Measurements from ENCODE around the gene BCAS1.

BCAS1 gene

GRCh38 chr20:53918020-53918311 lies 152.4 kb downstream of the BCAS1 start:
- no peak for ATAC-seq

GRCh38 chr20:53917145-53918019 lies 153.0 kb downstream of the BCAS1 start:
- peak; percentile 49 for ATAC-seq
- TF ChIP-seq PPARA (CRISPR knock-in tag; IDR thresholded peaks at IDR 0.05; ENCODE audit: borderline replicate concordance) (no peak), CREB5 (CRISPR knock-in tag; IDR thresholded peaks at IDR 0.05; ENCODE audit: low read depth) (peak; percentile 50; the same call in 1 of the 2 replicates), ARNTL (CRISPR knock-in tag; IDR thresholded peaks at IDR 0.05; ENCODE audit: borderline replicate concordance, low read depth) (no peak), OSR1 (CRISPR knock-in tag; IDR thresholded peaks at IDR 0.05) (no peak), SNAI2 (CRISPR knock-in tag; IDR thresholded peaks at IDR 0.05) (no peak), RARB (CRISPR knock-in tag; IDR thresholded peaks at IDR 0.05) (no peak), TCF4 (CRISPR knock-in tag; IDR thresholded peaks at IDR 0.05; ENCODE audit: borderline replicate concordance) (peak; percentile 91), ZNF70 (CRISPR knock-in tag; IDR thresholded peaks at IDR 0.05) (no peak), TSHZ2 (CRISPR knock-in tag; IDR thresholded peaks at IDR 0.05) (peak; percentile 74; the same call in 1 of the 2 replicates), PATZ1 (CRISPR knock-in tag; IDR thresholded peaks at IDR 0.05; ENCODE audit: borderline replicate concordance) (no peak), ZFP30 (CRISPR knock-in tag; IDR thresholded peaks at IDR 0.05) (no peak), ZNF8 (CRISPR knock-in tag; IDR thresholded peaks at IDR 0.05) (no peak), ISL1 (CRISPR knock-in tag; IDR thresholded peaks at IDR 0.05) (peak; percentile 70), TOX (CRISPR knock-in tag; IDR thresholded peaks at IDR 0.05; ENCODE audit: borderline replicate concordance) (no peak), BACH2 (CRISPR knock-in tag; IDR thresholded peaks at IDR 0.05; ENCODE audit: borderline replicate concordance) (0 out of 2 replicates have a peak, but pooled peaks have one; percentile 24), ZFP3 (CRISPR knock-in tag; IDR thresholded peaks at IDR 0.05) (0 out of 2 replicates have a peak, but pooled peaks have one; percentile 34), ZNF565 (CRISPR knock-in tag; conservative IDR thresholded peaks at IDR 0.05; ENCODE audit: low read depth) (no peak), ESRRG (CRISPR knock-in tag; IDR thresholded peaks at IDR 0.05) (no peak)

More at GRCh38 chr20:53918020-53918311, 152.4 kb downstream of the BCAS1 start:
- TF ChIP-seq TOX (CRISPR knock-in tag; IDR thresholded peaks at IDR 0.05; ENCODE audit: borderline replicate concordance) (no peak), ARNTL (CRISPR knock-in tag; IDR thresholded peaks at IDR 0.05; ENCODE audit: borderline replicate concordance, low read depth) (no peak), PATZ1 (CRISPR knock-in tag; IDR thresholded peaks at IDR 0.05; ENCODE audit: borderline replicate concordance) (no peak), ESRRG (CRISPR knock-in tag; IDR thresholded peaks at IDR 0.05) (no peak), POU6F1 (CRISPR knock-in tag; IDR thresholded peaks at IDR 0.05; ENCODE audit: borderline replicate concordance, low read depth) (no peak), BACH2 (CRISPR knock-in tag; IDR thresholded peaks at IDR 0.05; ENCODE audit: borderline replicate concordance) (no peak), ZFP3 (CRISPR knock-in tag; IDR thresholded peaks at IDR 0.05) (no peak), GLIS3 (CRISPR knock-in tag; IDR thresholded peaks at IDR 0.05) (no peak), ZNF8 (CRISPR knock-in tag; IDR thresholded peaks at IDR 0.05) (no peak; the same call in 1 of the 2 replicates), ZC3H10 (CRISPR knock-in tag; IDR thresholded peaks at IDR 0.05) (no peak), CREB5 (CRISPR knock-in tag; IDR thresholded peaks at IDR 0.05; ENCODE audit: low read depth) (no peak), ISL1 (CRISPR knock-in tag; IDR thresholded peaks at IDR 0.05) (no peak; the same call in 1 of the 2 replicates), ZFP30 (CRISPR knock-in tag; IDR thresholded peaks at IDR 0.05) (no peak), ZNF70 (CRISPR knock-in tag; IDR thresholded peaks at IDR 0.05) (no peak), OSR1 (CRISPR knock-in tag; IDR thresholded peaks at IDR 0.05) (no peak)
